NB4 (cell line): ENCODE measurements around the gene SCNN1B.

ENCODE experiments used
- DNase-seq: peaks from one replicate; pipeline ENCODE4 v3.0.0; 2010; ENCODE audit warnings: low read depth
- H3K4me3 ChIP-seq: one replicate; pipeline ENCODE4 v1.5.1; 2011; ENCODE audit warnings: mild to moderate bottlenecking, low read depth, low read length, moderate library complexity
- MYC ChIP-seq: IDR thresholded peaks from 2 replicates; pipeline ENCODE4 v1.6.1; 2011; ENCODE audit warnings: low read depth, low read length
- POLR2A ChIP-seq: IDR thresholded peaks from 2 replicates; pipeline ENCODE4 v1.6.1; 2011; ENCODE audit warnings: mild to moderate bottlenecking; ENCODE audit not compliant: insufficient read length; ENCODE audit errors: extremely low read depth
- TF ChIP-seq, protein P1 (sequence below): IDR thresholded peaks from one replicate; pipeline ENCODE4 v1.5.1; 2012; ENCODE audit warnings: low read depth, low read length
- TF ChIP-seq, protein P2 (sequence below): IDR thresholded peaks from 2 replicates; pipeline ENCODE4 v1.6.1; 2011; ENCODE audit warnings: low read depth, low read length

Gene SCNN1B

DNA sequence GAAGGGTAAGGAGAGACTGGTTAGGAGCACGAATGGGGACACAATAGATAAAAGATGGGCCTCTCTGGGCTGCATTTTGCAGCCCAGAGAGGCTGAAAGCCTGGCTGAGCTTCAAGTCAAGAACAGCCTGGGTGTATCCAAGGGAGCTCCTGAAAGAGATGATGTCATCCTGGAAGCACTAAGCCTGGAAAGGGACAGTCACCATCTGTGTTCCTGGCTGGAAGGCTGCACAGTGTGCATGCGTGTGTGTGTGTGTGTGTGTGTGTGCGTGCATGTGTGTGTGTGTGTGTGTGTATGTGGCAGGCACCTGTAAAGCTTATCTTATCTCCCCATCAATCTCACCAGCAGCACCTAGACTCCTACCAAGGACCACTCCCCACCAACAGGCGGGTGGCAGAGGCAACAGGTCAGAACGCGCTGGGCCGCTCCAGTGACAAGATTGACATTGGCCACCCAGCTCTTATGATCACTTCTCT lies 106.8 kb downstream of the SCNN1B start:
- no peak for DNase-seq
- TF ChIP-seq MYC (no peak), POLR2A (no peak)
- TF ChIP-seq, protein P1, sequence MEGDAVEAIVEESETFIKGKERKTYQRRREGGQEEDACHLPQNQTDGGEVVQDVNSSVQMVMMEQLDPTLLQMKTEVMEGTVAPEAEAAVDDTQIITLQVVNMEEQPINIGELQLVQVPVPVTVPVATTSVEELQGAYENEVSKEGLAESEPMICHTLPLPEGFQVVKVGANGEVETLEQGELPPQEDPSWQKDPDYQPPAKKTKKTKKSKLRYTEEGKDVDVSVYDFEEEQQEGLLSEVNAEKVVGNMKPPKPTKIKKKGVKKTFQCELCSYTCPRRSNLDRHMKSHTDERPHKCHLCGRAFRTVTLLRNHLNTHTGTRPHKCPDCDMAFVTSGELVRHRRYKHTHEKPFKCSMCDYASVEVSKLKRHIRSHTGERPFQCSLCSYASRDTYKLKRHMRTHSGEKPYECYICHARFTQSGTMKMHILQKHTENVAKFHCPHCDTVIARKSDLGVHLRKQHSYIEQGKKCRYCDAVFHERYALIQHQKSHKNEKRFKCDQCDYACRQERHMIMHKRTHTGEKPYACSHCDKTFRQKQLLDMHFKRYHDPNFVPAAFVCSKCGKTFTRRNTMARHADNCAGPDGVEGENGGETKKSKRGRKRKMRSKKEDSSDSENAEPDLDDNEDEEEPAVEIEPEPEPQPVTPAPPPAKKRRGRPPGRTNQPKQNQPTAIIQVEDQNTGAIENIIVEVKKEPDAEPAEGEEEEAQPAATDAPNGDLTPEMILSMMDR = no peak
- TF ChIP-seq, protein P2, sequence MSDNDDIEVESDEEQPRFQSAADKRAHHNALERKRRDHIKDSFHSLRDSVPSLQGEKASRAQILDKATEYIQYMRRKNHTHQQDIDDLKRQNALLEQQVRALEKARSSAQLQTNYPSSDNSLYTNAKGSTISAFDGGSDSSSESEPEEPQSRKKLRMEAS = no peak
- H3K4me3 ChIP-seq = no peak overlapping the region

DNA sequence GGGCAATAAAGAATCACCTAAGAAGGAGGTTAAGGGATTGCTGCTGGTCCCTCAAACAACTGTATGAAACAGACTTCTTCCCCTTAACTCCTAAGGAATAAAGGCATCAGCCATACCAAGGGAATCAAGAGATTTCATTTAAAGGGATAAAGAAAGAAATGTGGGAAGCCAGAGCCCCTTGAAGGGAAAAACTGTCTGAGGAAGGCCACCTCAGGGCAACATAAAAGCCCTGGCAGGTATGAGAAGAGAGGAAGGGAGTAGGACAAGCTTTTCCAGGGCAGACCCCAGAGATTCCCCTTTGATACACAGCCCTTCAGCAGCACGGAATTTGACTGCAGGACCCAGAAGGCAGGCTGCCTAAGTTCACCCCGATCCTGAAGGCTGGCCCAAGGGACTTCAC lies 107.4 kb downstream of the SCNN1B start:
- no peak for TF ChIP-seq MYC
- TF ChIP-seq POLR2A = no peak
- TF ChIP-seq, protein P2 = no peak
- TF ChIP-seq, protein P1 = no peak

DNA sequence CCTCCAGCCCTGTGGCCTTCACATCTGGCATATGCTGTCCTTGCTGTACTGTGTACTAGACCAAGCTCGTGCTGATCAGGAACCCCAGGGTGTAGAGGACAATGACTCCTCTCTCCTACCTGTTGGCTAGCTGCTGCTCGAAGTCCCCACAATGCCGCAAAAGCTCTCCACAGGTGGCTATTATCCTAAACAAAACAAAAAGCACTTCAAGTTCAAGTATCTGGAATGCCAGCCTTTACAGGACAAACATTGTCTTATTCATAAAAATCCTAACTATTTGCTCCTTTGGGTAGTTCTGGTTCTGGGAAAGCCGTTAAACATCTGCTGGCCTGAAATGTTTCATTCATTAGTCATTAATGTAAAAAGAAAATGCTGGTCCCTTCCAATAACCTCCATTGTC lies 108.1 kb downstream of the SCNN1B start:
- TF ChIP-seq, protein P2 = no peak
- TF ChIP-seq POLR2A (no peak), MYC (no peak)
- TF ChIP-seq, protein P1 = no peak
- no peak for DNase-seq
- no peak overlapping the region for H3K4me3 ChIP-seq

More for the DNA sequence above, 107.4 kb downstream of the SCNN1B start:
- no peak overlapping the region for H3K4me3 ChIP-seq
- no peak for DNase-seq

DNA sequence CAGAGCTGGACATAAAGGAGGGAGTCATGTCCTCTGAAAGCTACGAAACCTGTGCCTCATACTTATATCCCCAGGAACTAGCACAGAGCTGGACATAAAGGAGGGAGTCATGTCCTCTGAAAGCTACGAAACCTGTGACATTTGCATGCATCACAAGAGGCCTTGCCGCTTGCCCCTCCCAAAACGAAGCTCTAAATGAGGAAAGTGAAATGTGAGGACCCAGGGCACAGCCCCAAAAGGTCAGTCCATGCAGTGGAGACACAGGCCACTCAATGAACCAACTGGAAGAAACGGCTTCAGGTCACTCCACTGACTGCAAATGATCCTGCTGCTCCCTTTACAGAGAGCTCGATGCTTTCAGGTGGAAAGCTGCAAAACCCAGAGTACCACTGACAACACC lies 112.6 kb downstream of the SCNN1B start:
- no peak for DNase-seq
- no peak overlapping the region for H3K4me3 ChIP-seq
- TF ChIP-seq, protein P2 = no peak
- TF ChIP-seq POLR2A (no peak), MYC (no peak)
- TF ChIP-seq, protein P1 = no peak

DNA sequence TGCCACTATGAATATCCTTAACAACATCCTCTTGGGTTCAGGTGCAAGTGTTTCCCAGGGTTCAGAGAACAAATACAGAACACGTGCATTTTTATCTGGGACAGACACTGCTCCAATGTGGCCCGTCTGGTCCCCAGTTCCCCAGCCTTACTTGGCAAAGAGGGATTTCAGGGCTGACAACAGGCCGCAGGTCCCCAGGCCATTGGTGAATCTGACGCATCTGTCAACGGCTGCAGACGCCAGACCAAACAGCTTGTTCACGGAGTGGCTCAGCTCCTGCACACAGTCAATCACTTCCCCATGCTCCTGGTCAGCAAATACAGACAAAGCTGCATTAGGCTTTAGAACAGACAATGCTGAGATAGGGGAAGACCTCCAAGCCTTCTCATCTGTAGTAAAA lies 114.7 kb downstream of the SCNN1B start:
- DNase-seq = no peak
- TF ChIP-seq MYC (no peak), POLR2A (no peak)
- TF ChIP-seq, protein P2 = no peak
- TF ChIP-seq, protein P1 = no peak
- no peak overlapping the region for H3K4me3 ChIP-seq
